Brain microvascular endothelial cell (primary cell): ENCODE measurements around the gene CELF1.

Source experiments
- DNase-seq: peaks from one replicate; pipeline ENCODE4 v3.0.0-alpha.2; 2020
- H3K27ac ChIP-seq: fragments of 250-450 bp; sonication (Bioruptor Pico); 2 replicates; pipeline ENCODE4 v1.5.1; 2020; ENCODE audit warnings: mild to moderate bottlenecking, moderate library complexity
- H3K27me3 ChIP-seq: fragments of 250-450 bp; sonication (Bioruptor Pico); replicated peaks from 2 replicates; pipeline ENCODE4 v1.5.1; 2020; ENCODE audit warnings: mild to moderate bottlenecking
- H3K36me3 ChIP-seq: fragments of 250-450 bp; sonication (Bioruptor Pico); replicated peaks from 2 replicates; pipeline ENCODE4 v1.5.1; 2020; ENCODE audit warnings: mild to moderate bottlenecking
- H3K4me3 ChIP-seq: 2 replicates; pipeline ENCODE4 v1.5.1; 2011; ENCODE audit warnings: low read depth, mild to moderate bottlenecking, control low read depth, low read length, moderate library complexity
- CTCF ChIP-seq: IDR thresholded peaks from 2 replicates; pipeline ENCODE4 v1.5.1; 2011; ENCODE audit warnings: low read depth, mild to moderate bottlenecking, moderate library complexity, low read length, control low read depth, inconsistent platforms; ENCODE audit errors: missing control alignments
- in situ Hi-C: cut with HindIII; loops from 2 replicates; pipeline ENCODE4 v1.10.0; 2017; ENCODE audit warnings: low sequenced_read_pairs, low pct_ligation_motif_present

Gene CELF1

GRCh38 chr11:47448566-47449427 is 104.1 kb downstream of the CELF1 start, which contains the start of gene RAPSN:
Gene RAPSN, minus strand, starts transcription at chr11:47449136. Its CDS starts 172 bp downstream, at chr11:47448964.
- Histone ChIP-seq H3K27me3 (no peaks in the 10 kb centered on the region), H3K36me3 (no peaks in the 10 kb centered on the region), H3K27ac (no peak within 1 kb of the TSS), H3K4me3 (no peak within 1 kb of the TSS)
- DNase-seq: no peak
- in situ Hi-C loops: no loop called here
- TF ChIP-seq CTCF: no peak

GRCh38 chr11:47447906-47448305 is 105.0 kb downstream of the CELF1 start:
- H3K36me3 ChIP-seq: no peaks in the 10 kb centered on the region
- in situ Hi-C loops: no loop called here
- no peak overlapping the region for H3K4me3 ChIP-seq
- no peak for TF ChIP-seq CTCF
- no peaks in the 10 kb centered on the region for H3K27me3 ChIP-seq
- no peak for DNase-seq
- no peak overlapping the region for H3K27ac ChIP-seq

DNA sequence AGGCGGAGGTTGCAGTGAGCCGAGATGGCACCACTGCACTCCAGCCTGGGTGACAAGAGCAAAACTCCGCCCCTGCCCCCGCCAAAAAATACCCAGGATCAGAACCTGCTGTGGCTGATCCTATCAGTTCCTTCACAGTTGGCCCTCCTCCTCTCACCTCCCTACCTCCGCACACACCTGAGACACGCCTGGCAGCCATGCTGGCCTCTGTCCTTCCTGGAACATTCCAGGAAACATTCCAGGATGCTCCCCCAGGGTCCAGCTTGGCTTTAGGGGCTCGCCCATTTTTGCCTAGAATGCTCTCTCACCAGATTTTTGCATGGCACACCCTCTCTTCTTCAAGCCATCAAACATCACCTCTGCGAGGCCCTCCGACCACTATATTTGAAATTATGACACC is 106.1 kb downstream of the CELF1 start:
- H3K27ac ChIP-seq: no peak overlapping the region
- no peaks in the 10 kb centered on the region for H3K36me3 ChIP-seq
- in situ Hi-C loops: no loop called here
- no peak for TF ChIP-seq CTCF
- H3K4me3 ChIP-seq: no peak overlapping the region
- DNase-seq: no peak
- no peaks in the 10 kb centered on the region for H3K27me3 ChIP-seq

- in situ Hi-C loops: no loop called here
- Histone ChIP-seq H3K36me3 (no peaks in the 10 kb centered on the region), H3K27me3 (no peaks in the 10 kb centered on the region), H3K4me3 (no peak overlapping the region), H3K27ac (no peak overlapping the region)
- no peak for DNase-seq
- TF ChIP-seq CTCF: no peak
Observed at GRCh38 chr11:47445840-47446239, 107.1 kb downstream of the CELF1 start.

GRCh38 chr11:47443817-47444216 is 109.1 kb downstream of the CELF1 start:
- no peaks in the 10 kb centered on the region for H3K27me3 ChIP-seq
- H3K4me3 ChIP-seq: no peak overlapping the region
- in situ Hi-C loops: no loop called here
- no peak for DNase-seq
- no peak overlapping the region for H3K27ac ChIP-seq
- H3K36me3 ChIP-seq: no peaks in the 10 kb centered on the region
- TF ChIP-seq CTCF: no peak
